ENCODE data around the gene ATG9A.

DNA sequence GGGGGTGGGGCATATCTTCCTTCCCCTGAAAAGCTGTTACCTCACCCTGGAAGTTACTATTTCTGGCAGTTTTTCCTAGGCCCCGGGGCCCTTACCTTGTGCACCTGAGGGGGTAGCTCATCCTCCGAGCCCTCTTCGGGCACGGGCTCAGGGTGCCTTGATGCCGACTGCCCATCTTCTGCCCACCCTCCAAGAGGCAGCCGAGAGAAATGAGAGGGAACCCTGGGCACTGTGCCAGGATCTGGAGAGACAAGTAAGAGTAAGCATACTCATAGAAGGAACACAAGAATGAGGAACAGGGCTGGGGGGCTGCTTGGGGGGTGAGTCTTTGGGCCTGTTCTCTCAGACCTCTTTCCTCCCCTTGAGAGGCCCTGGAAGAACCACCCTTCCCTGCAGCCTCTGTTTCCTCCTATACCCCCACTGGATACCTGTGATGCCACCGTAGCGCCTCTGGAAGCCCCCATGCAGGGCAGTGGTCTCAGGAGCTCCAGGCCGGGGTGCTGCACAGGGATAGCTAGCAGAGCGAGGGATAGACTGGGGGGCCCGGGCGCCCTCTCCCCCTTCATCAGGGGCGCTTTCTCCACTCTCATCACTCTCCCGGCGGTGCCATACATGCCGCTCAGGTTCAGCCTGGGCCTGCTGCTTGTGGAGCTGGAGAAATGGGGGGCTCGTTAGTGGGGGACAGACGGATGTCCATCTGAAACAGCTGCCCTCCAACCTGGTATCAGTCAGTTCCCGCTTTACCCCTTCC is 8.6 kb downstream of the ATG9A start:
- TF ChIP-seq POLR2AphosphoS5 (IDR thresholded peaks at IDR 0.05; ENCODE audit: insufficient read depth, low read depth, low read length), result no peak
- TF ChIP-seq POLR2A (IDR thresholded peaks at IDR 0.05; ENCODE audit: low read depth, low read length), result no peak
- TF ChIP-seq CTCF (IDR thresholded peaks at IDR 0.05; ENCODE audit: extremely low read depth in 1 of 2, insufficient read depth in 1 of 2, low read depth in 1 of 2, low read length in 2 of 2), result no peak
- no peak for TF ChIP-seq MAX (IDR thresholded peaks at IDR 0.05; ENCODE audit: insufficient read depth, insufficient read length)
- TF ChIP-seq EZH2 (IDR thresholded peaks at IDR 0.05; ENCODE audit: borderline replicate concordance, low read depth, low read length, severe bottlenecking), result no peak
- TF ChIP-seq MYC (IDR thresholded peaks at IDR 0.05; ENCODE audit: low read depth, low read length), result no peak

All from endothelial cell of umbilical vein (primary cell).